Endothelial cell of umbilical vein (primary cell): ENCODE data around the gene AGXT.

ENCODE experiments used
- EZH2 ChIP-seq: IDR thresholded peaks from 2 replicates; pipeline ENCODE4 v1.6.1; 2012; ENCODE audit warnings: borderline replicate concordance, low read depth, mild to moderate bottlenecking, moderate library complexity, low read length, inconsistent platforms; ENCODE audit not compliant: severe bottlenecking
- FOS ChIP-seq: IDR thresholded peaks from 2 replicates; pipeline ENCODE4 v1.6.1; 2011; ENCODE audit warnings: mild to moderate bottlenecking, low read length, moderate library complexity, borderline replicate concordance; ENCODE audit not compliant: insufficient read depth
- GATA2 ChIP-seq: IDR thresholded peaks from 2 replicates; pipeline ENCODE4 v1.7.0; 2011; ENCODE audit warnings: low read depth, mild to moderate bottlenecking, moderate library complexity, mixed read lengths, low read length; ENCODE audit not compliant: insufficient read length, insufficient read depth
- JUN ChIP-seq: IDR thresholded peaks from 2 replicates; pipeline ENCODE4 v1.6.1; 2011; ENCODE audit warnings: borderline replicate concordance, low read depth; ENCODE audit not compliant: insufficient read length, insufficient read depth
- MYC ChIP-seq: IDR thresholded peaks from one replicate; pipeline ENCODE4 v1.6.1; 2011; ENCODE audit warnings: mild to moderate bottlenecking, low read depth, low read length
- POLR2A ChIP-seq: IDR thresholded peaks from 2 replicates; pipeline ENCODE4 v1.6.1; 2012; ENCODE audit warnings: low read depth, mild to moderate bottlenecking, control low read depth, low read length
- POLR2AphosphoS5 ChIP-seq: IDR thresholded peaks from 2 replicates; pipeline ENCODE4 v1.6.1; 2012; ENCODE audit warnings: low read depth, mild to moderate bottlenecking, control low read depth, low read length, moderate library complexity; ENCODE audit not compliant: insufficient read depth
- TF ChIP-seq, protein P1 (sequence below), 2 donors: IDR thresholded peaks; 1 replicate in 1 of 2; 2 replicates in 1 of 2; pipeline ENCODE4 v1.5.1; 2011; ENCODE audit warnings: low read length in 2 of 2, mild to moderate bottlenecking in 2 of 2, moderate library complexity in 2 of 2, control low read depth in 1 of 2, inconsistent platforms in 1 of 2, low read depth in 1 of 2; ENCODE audit not compliant: insufficient read depth in 1 of 2; ENCODE audit errors: extremely low read depth in 1 of 2
- TF ChIP-seq, protein P2 (sequence below): IDR thresholded peaks from 2 replicates; pipeline ENCODE4 v1.6.1; 2011; ENCODE audit not compliant: insufficient read depth, insufficient read length

DNA sequence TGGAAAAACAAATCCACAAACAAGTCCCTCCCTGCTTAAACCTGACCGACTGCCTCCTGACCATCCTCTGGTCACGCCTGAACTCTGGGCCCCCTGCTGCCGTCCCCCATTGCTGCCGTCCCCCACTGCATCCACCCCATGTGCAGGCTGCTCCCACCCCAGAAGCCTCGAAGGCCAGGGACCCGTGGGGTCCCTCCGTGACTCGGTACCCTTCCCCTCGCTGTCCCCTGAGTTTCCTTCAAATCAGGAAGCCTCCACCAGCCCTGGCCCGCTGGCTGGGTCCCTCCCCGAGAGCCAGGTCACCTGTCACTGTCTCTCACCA is 17.9 kb upstream of the AGXT start:
- no peak for TF ChIP-seq EZH2
- TF ChIP-seq, protein P1, sequence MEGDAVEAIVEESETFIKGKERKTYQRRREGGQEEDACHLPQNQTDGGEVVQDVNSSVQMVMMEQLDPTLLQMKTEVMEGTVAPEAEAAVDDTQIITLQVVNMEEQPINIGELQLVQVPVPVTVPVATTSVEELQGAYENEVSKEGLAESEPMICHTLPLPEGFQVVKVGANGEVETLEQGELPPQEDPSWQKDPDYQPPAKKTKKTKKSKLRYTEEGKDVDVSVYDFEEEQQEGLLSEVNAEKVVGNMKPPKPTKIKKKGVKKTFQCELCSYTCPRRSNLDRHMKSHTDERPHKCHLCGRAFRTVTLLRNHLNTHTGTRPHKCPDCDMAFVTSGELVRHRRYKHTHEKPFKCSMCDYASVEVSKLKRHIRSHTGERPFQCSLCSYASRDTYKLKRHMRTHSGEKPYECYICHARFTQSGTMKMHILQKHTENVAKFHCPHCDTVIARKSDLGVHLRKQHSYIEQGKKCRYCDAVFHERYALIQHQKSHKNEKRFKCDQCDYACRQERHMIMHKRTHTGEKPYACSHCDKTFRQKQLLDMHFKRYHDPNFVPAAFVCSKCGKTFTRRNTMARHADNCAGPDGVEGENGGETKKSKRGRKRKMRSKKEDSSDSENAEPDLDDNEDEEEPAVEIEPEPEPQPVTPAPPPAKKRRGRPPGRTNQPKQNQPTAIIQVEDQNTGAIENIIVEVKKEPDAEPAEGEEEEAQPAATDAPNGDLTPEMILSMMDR (IDR thresholded peaks at IDR 0.05; ENCODE audit: extremely low read depth in 1 of 2, insufficient read depth in 1 of 2, low read depth in 1 of 2, low read length in 2 of 2), result no peak
- TF ChIP-seq, protein P2, sequence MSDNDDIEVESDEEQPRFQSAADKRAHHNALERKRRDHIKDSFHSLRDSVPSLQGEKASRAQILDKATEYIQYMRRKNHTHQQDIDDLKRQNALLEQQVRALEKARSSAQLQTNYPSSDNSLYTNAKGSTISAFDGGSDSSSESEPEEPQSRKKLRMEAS, result no peak
- no peak for TF ChIP-seq POLR2AphosphoS5
- no peak for TF ChIP-seq POLR2A
- TF ChIP-seq MYC, result no peak
- TF ChIP-seq JUN, result no peak
- no peak for TF ChIP-seq GATA2
- TF ChIP-seq FOS, result no peak
